Hematopoietic multipotent progenitor cell treated with erythropoietin and hydrocortisone succinate and interleukin-3 and kit ligand, for 4 days (in vitro differentiated cells): ENCODE measurements around the gene CERCAM.

Experiments used
- DNase-seq: peaks from one replicate; pipeline ENCODE4 v3.0.0-alpha.2; 2015

CERCAM gene

DNA sequence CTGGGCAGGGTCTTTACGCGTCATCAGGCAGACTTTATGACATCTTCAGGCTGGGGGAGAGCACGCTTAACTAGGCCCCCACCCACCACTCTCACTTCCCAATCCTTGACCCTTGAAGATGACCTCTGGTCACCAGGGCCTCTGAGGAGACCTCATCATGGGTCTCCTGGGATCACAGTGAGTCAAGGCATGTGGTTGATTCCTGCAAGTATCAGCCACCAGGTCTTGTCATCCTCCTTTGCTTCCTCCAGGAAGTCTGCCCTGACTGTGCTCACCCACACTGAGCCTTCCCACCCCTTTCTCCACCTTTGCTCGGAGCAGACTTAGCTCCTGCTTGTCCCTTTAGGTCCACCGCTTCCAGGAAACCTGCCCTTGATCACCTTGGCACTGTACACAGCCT lies 52.4 kb downstream of the CERCAM start:
- DNase-seq: no peak

DNA sequence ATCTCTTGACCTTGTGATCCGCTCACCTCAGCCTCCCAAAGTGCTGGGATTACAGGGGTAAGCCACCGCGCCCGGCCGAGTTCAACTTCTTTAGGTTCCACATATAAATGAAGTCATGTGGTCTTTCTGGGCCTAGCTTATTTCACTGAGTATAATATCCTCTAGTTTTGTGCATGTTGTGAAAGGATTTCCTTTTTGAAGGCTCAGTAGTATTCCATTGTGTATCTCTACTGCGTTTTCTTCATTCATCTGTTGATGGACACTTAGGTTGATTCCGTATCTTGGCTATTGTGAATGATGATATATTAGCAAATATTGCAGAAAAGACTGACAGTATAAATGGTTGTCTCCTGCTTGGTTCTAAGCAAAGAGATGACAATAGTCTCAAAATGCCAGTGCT lies 55.2 kb downstream of the CERCAM start:
- no peak for DNase-seq

DNA sequence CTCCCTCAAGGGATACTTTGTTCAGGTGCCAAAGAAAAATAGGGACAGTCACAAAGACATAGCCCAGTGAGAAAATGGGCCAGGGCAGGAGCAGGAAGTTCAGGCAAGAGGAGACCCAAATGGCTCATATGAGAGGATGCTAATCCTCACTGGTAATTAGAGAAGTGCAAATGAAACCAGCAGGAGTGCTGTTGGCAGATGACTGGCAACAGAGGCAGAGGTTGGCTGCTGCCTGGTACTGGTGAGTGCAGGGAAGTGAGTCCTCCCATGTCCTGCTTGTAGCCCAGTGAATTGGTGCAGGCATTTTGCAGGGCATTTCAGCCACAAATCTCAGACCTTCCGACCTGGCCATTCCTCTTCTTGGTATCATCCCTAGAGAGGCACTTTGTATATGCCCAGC lies 58.6 kb downstream of the CERCAM start:
- no peak for DNase-seq

DNA sequence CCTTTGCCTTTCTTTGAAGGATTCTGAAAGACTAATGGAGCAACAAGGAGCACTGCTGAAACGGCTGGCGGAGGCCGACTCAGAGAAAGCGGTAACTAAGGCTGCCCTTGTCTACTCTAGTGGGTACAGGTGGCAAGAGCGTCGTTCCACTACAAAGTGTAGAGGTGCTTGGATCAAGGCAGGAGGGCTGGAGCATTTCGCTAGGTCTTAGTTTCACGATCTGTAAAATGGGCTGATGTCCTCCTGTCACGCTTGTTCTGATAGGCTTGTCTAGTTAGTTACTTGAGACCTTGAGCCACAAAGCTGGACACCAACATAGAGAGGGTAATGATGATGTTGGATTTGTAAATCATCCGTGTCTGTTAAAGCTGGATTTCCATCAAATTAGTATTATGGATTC lies 60.9 kb downstream of the CERCAM start:
- no peak for DNase-seq

DNA sequence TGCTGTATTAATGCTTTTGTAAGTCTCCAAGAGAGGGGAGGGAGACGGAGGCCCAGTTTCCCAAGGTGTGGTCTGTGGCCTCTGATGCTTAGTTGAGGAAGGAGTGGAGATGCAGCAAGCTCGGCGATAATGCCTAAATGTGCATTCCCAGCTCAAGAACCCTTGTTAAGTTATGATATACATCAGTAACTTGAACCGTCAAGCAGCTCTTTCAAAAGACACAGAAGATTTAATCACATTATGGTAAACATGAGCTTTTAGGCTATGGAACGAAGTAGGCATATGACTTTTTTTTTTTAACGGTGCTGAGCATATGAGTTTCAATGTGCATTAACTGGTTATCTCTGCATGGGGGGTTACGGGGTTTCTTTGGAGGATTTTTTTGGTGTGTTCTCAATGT lies 61.5 kb downstream of the CERCAM start:
- DNase-seq: no peak

DNA sequence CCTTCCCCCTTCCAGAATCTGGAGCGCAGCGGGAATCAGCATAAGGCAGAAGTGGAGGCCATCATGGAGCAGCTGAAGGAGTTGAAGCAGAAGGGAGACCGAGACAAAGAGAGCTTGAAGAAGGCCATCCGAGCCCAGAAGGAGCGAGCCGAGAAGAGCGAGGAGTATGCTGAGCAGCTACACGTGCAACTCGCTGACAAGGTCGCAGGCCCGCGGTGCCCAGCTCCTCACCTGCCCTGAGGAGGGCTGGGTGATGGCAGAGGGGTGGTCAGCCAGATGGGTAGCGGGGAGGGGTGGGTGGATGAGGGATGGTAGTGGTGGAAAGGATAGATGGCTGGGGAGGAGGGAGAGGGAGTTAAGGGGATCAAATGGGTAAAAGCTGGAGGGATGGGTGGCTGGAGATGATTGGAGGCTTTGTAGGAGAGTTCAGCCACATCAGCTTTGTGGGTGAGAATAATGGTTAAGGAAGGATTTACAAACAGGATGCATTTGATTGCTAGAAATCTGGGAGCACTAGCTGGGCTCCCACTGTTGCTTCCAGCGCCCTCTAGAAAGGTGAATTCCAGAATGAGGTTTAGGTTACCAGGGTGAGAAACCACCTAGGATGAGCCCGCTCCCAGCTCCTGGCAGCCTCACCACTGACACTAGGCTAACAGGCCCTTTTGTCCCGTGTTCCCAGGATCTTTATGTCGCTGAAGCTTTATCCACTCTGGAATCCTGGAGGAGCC lies 64.2 kb downstream of the CERCAM start:
- no peak for DNase-seq

DNA sequence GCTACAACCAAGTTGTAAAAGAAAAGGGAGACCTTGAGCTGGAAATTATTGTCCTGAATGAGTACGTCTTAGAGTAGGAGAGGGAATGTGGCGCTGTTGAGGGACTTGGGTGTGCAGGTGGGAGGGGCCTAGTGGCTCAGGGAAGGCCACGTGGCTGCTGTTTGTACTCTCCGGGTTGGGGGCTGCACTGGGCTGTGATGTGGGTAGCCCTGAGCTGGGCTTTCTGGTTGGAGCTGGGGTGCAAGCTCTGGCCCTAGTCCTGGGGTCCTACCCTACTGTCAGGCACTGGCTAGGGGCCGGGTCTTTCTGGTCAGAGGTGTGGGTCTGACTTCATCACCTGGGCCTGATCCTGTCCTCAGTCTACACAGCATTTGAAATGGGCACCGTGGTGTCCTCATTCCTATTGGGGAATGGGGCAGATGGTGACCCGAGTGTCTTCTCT lies 64.8 kb downstream of the CERCAM start:
- DNase-seq: no peak

DNA sequence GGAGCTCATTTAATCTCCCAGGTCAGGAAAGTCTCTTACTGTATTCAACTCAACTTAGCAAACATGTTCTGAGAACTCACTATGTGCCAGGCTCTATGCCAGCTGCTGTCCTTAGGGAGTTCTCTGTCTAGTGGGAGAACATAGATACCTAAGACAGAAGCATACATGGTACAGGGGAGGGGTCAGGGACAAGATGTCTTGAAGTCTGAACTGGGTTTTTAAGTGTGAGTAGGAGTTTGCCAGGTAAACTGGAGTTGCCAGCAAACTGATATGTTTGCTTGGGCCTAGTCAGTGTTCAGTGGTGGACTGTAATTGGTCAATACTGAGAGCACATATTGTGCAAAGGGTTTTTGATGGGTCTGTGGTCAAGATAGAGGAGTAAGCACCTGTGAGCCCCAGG lies 65.5 kb downstream of the CERCAM start:
- DNase-seq: no peak
